Inflammatory macrophage treated with lipopolysaccharide for 4 hours (primary cell): ENCODE measurements around the gene KRAS.

Experiments
- DNase-seq: peaks from one replicate; pipeline ENCODE4 v3.0.0-alpha.2; 2020

The KRAS gene

GRCh38 chr12:25194214-25194613 lies 56.5 kb downstream of the KRAS start:
- DNase-seq, result no peak

GRCh38 chr12:25190793-25191192 lies 59.9 kb downstream of the KRAS start:
- DNase-seq, result no peak

GRCh38 chr12:25189656-25190055 lies 61.1 kb downstream of the KRAS start:
- no peak for DNase-seq

- no peak for DNase-seq
These were observed 62.9 kb downstream of the KRAS start for GRCh38 chr12:25187781-25188180.

- DNase-seq, result no peak
These were observed 63.8 kb downstream of the KRAS start for GRCh38 chr12:25186788-25187402.

GRCh38 chr12:25186038-25186787 lies 64.5 kb downstream of the KRAS start:
- DNase-seq, result no peak

GRCh38 chr12:25184132-25184531 lies 66.6 kb downstream of the KRAS start:
- no peak for DNase-seq

- no peak for DNase-seq
These were observed 68.0 kb downstream of the KRAS start for GRCh38 chr12:25182765-25183164.

GRCh38 chr12:25162866-25163265 lies 87.9 kb downstream of the KRAS start:
- DNase-seq, result no peak

GRCh38 chr12:25156061-25156460 lies 94.7 kb downstream of the KRAS start:
- peak; percentile 63 for DNase-seq

GRCh38 chr12:25155022-25155576 lies 95.6 kb downstream of the KRAS start:
- peak; percentile 18 for DNase-seq
